ENCODE measurements around the gene SLITRK2.

The SLITRK2 gene

GRCh38 chrX:145853181-145853580, 35.6 kb downstream of the SLITRK2 start:
- TF ChIP-seq CTCF (IDR thresholded peaks at IDR 0.05; ENCODE audit: control insufficient read depth, extremely low read depth, insufficient read depth), result no peak
- DNase-seq (ENCODE audit: low read depth), result no peak
- H3K4me3 ChIP-seq (ENCODE audit: low read depth, low read length), result no peak overlapping the region

GRCh38 chrX:145856181-145856580, 38.6 kb downstream of the SLITRK2 start:
- no peak overlapping the region for H3K4me3 ChIP-seq (ENCODE audit: low read depth, low read length)
- no peak for TF ChIP-seq CTCF (IDR thresholded peaks at IDR 0.05; ENCODE audit: control insufficient read depth, extremely low read depth, insufficient read depth)
- no peak for DNase-seq (ENCODE audit: low read depth)

- no peak for TF ChIP-seq CTCF (IDR thresholded peaks at IDR 0.05; ENCODE audit: control insufficient read depth, extremely low read depth, insufficient read depth)
- H3K4me3 ChIP-seq (ENCODE audit: low read depth, low read length), result no peak overlapping the region
- no peak for DNase-seq (ENCODE audit: low read depth)
Measured at GRCh38 chrX:145861818-145862217, 44.2 kb downstream of the SLITRK2 start.

GRCh38 chrX:145865082-145865481, 47.5 kb downstream of the SLITRK2 start:
- no peak for TF ChIP-seq CTCF (IDR thresholded peaks at IDR 0.05; ENCODE audit: control insufficient read depth, extremely low read depth, insufficient read depth)
- DNase-seq (ENCODE audit: low read depth), result no peak
- no peak overlapping the region for H3K4me3 ChIP-seq (ENCODE audit: low read depth, low read length)

Measured in LNCaP clone FGC (cell line).